Measurements from ENCODE around the gene TRIO. TPM values are rescaled to one million over a fixed set of nuclear protein-coding genes. Genes with fewer than 3 reads are reported as not detected.
"Not testable (repeated sequence)": the region's sequence is repeated elsewhere in the genome, so short reads cannot be mapped to it uniquely, and the experiment has no call there.

TRIO gene
- total RNA-seq, 4 donors from 2014 or later, result 112 to 155 (median 145) TPM

- peak overlapping the region; percentile 7 to 57 (median 14) for H3K27ac ChIP-seq (replicated peaks in 1 of 4)
- peaks cover 0 to 29% (median 20%) of the 10 kb centered on the region in 4 donors for H3K36me3 ChIP-seq
- H3K4me3 ChIP-seq, result no peak overlapping the region
- intact Hi-C loops (cut with DNase I), result no loop called here
- no peaks in the 10 kb centered on the region for H3K27me3 ChIP-seq
- TF ChIP-seq EP300 (IDR thresholded peaks at IDR 0.05), result no peak
- TF ChIP-seq POLR2A (IDR thresholded peaks at IDR 0.05; ENCODE audit: low read depth), result no peak
- TF ChIP-seq POLR2AphosphoS5 (IDR thresholded peaks at IDR 0.05), result no peak
- TF ChIP-seq CTCF (IDR thresholded peaks at IDR 0.05), result no peak
- H3K9me3 ChIP-seq, result no peaks in the 10 kb centered on the region
- peaks cover 17 to 29% (median 23%) of the 10 kb centered on the region in 4 donors for H3K4me1 ChIP-seq
- 85% methylated on average over 13 of the region's 13 CpGs for WGBS
- DNase-seq (ENCODE audit: extremely low spot score), result no peak
Measured at GRCh38 chr5:14429101-14430050, 286.2 kb downstream of the TRIO start.

- Histone ChIP-seq H3K4me3 (no peak overlapping the region), H3K27me3 (no peaks in the 10 kb centered on the region), H3K4me1 (peaks cover 17 to 29% (median 23%) of the 10 kb centered on the region in 4 donors), H3K36me3 (peaks cover 0 to 16% (median 12%) of the 10 kb centered on the region in 4 donors), H3K27ac (replicated peaks in 1 of 4) (no peak overlapping the region), H3K9me3 (no peaks in the 10 kb centered on the region)
- DNase-seq (ENCODE audit: extremely low spot score), result no peak
- TF ChIP-seq EP300 (IDR thresholded peaks at IDR 0.05) (no peak), CTCF (IDR thresholded peaks at IDR 0.05) (no peak), POLR2AphosphoS5 (IDR thresholded peaks at IDR 0.05) (no peak), POLR2A (IDR thresholded peaks at IDR 0.05; ENCODE audit: low read depth) (no peak)
- 46% methylated on average over 1 of the region's 1 CpG for WGBS
- intact Hi-C loops (cut with DNase I), result no loop called here
Measured at GRCh38 chr5:14431534-14431933, 288.4 kb downstream of the TRIO start.

- Histone ChIP-seq H3K4me3 (no peak overlapping the region), H3K9me3 (no peaks in the 10 kb centered on the region), H3K27ac (replicated peaks in 1 of 4) (no peak overlapping the region), H3K27me3 (no peaks in the 10 kb centered on the region), H3K36me3 (peaks cover 0 to 6% (median 0%) of the 10 kb centered on the region in 4 donors), H3K4me1 (peaks cover 14 to 18% (median 16%) of the 10 kb centered on the region in 4 donors)
- no peak for TF ChIP-seq EP300 (IDR thresholded peaks at IDR 0.05)
- no peak for TF ChIP-seq POLR2AphosphoS5 (IDR thresholded peaks at IDR 0.05)
- TF ChIP-seq CTCF (IDR thresholded peaks at IDR 0.05), result no peak
- no peak for TF ChIP-seq POLR2A (IDR thresholded peaks at IDR 0.05; ENCODE audit: low read depth)
- DNase-seq (ENCODE audit: extremely low spot score), result no peak
- WGBS, result 88% methylated on average over 8 of the region's 8 CpGs
- intact Hi-C loops (cut with DNase I), result no loop called here
Measured at GRCh38 chr5:14432931-14433589, 289.9 kb downstream of the TRIO start.

GRCh38 chr5:14435481-14435880 is 292.3 kb downstream of the TRIO start:
- intact Hi-C loops (cut with DNase I), result no loop called here
- WGBS, result 90% methylated on average over 2 of the region's 2 CpGs

GRCh38 chr5:14436122-14436521 is 293.0 kb downstream of the TRIO start:
- H3K4me3 ChIP-seq; H3K9me3 ChIP-seq; intact Hi-C loops (cut with DNase I); H3K27me3 ChIP-seq; H3K36me3 ChIP-seq; H3K27ac ChIP-seq (replicated peaks in 1 of 4); DNase-seq (ENCODE audit: extremely low spot score): not testable (repeated sequence)
- H3K4me1 ChIP-seq, result peaks cover 11 to 23% (median 20%) of the 10 kb centered on the region in 4 donors
- 93% methylated on average over 5 of the region's 5 CpGs for whole genome bisulfite sequencing

More at GRCh38 chr5:14435481-14435880, 292.3 kb downstream of the TRIO start:
- Histone ChIP-seq H3K4me1 (peaks cover 4 to 21% (median 17%) of the 10 kb centered on the region in 4 donors), H3K36me3 (peaks cover 0 to 6% (median 0%) of the 10 kb centered on the region in 4 donors), H3K27me3 (no peaks in the 10 kb centered on the region), H3K4me3 (no peak overlapping the region), H3K27ac (replicated peaks in 1 of 4) (no peak overlapping the region), H3K9me3 (no peaks in the 10 kb centered on the region)
- no peak for DNase-seq (ENCODE audit: extremely low spot score)
- TF ChIP-seq POLR2AphosphoS5 (IDR thresholded peaks at IDR 0.05) (no peak), EP300 (IDR thresholded peaks at IDR 0.05) (no peak), CTCF (IDR thresholded peaks at IDR 0.05) (no peak), POLR2A (IDR thresholded peaks at IDR 0.05; ENCODE audit: low read depth) (no peak)
